ENCODE results near the gene PYGB. TPM values are rescaled to one million over a fixed set of nuclear protein-coding genes. Genes with fewer than 3 reads are reported as not detected.
A peak's percentile ranks its signal among the peaks of the same experiment; 100 is the strongest.

PYGB gene
- total and polyA plus RNA-seq, 2 donors: 27.4 to 52.6 TPM

GRCh38 chr20:25336561-25337422 lies 88.9 kb downstream of the PYGB start:
- Histone ChIP-seq H3K27ac (ENCODE audit: low read depth in 1 of 2, low read length in 1 of 2) (no peak overlapping the region), H3K27me3 (ENCODE audit: control insufficient read depth in 2 of 2, insufficient read depth in 1 of 2, low read length in 1 of 2) (no peaks in the 10 kb centered on the region), H3K4me1 (ENCODE audit: control insufficient read depth in 2 of 2, insufficient read depth in 2 of 2, low read length in 2 of 2) (peaks cover 9 to 17% of the 10 kb centered on the region in 2 donors), H3K4me3 (ENCODE audit: low read length in 2 of 2) (no peak overlapping the region), H3K9me3 (ENCODE audit: control insufficient read depth in 2 of 2, insufficient read depth in 1 of 2, low read length in 1 of 2) (no peaks in the 10 kb centered on the region), H3K36me3 (ENCODE audit: control insufficient read depth in 2 of 2, insufficient read depth in 2 of 2, low read length in 1 of 2) (peaks cover 0 to 16% of the 10 kb centered on the region in 2 donors)
- DNase-seq (ENCODE audit: low read depth in 6 of 9, low spot score in 9 of 9): peak in 1 of 9 donors; percentile 40
- WGBS: 95% methylated on average over 17 of the region's 17 CpGs

GRCh38 chr20:25338112-25339023 lies 90.5 kb downstream of the PYGB start:
- 86% methylated on average over 11 of the region's 11 CpGs for WGBS
- no peak overlapping the region for H3K4me3 ChIP-seq (ENCODE audit: low read length in 2 of 2)
- H3K27ac ChIP-seq (ENCODE audit: low read depth in 1 of 2, low read length in 1 of 2): no peak overlapping the region
- H3K27me3 ChIP-seq (ENCODE audit: control insufficient read depth in 2 of 2, insufficient read depth in 1 of 2, low read length in 1 of 2): no peaks in the 10 kb centered on the region
- peaks cover 0 to 16% of the 10 kb centered on the region in 2 donors for H3K36me3 ChIP-seq (ENCODE audit: control insufficient read depth in 2 of 2, insufficient read depth in 2 of 2, low read length in 1 of 2)
- no peak for DNase-seq (ENCODE audit: low read depth in 6 of 9, low spot score in 9 of 9)
- H3K4me1 ChIP-seq (ENCODE audit: control insufficient read depth in 2 of 2, insufficient read depth in 2 of 2, low read length in 2 of 2): peaks cover 9 to 17% of the 10 kb centered on the region in 2 donors
- no peaks in the 10 kb centered on the region for H3K9me3 ChIP-seq (ENCODE audit: control insufficient read depth in 2 of 2, insufficient read depth in 1 of 2, low read length in 1 of 2)

- 97% methylated on average over 12 of the region's 12 CpGs for WGBS
- DNase-seq (ENCODE audit: low read depth in 6 of 9, low spot score in 9 of 9): no peak
Observed at GRCh38 chr20:25339608-25340007, 91.7 kb downstream of the PYGB start.

GRCh38 chr20:25340380-25340779 lies 92.5 kb downstream of the PYGB start:
- no peak for DNase-seq (ENCODE audit: low read depth in 6 of 9, low spot score in 9 of 9)
- peaks cover 0 to 16% of the 10 kb centered on the region in 2 donors for H3K36me3 ChIP-seq (ENCODE audit: control insufficient read depth in 2 of 2, insufficient read depth in 2 of 2, low read length in 1 of 2)
- no peak overlapping the region for H3K4me3 ChIP-seq (ENCODE audit: low read length in 2 of 2)
- WGBS: 93% methylated on average over 1 of the region's 1 CpG
- H3K9me3 ChIP-seq (ENCODE audit: control insufficient read depth in 2 of 2, insufficient read depth in 1 of 2, low read length in 1 of 2): no peaks in the 10 kb centered on the region
- H3K27me3 ChIP-seq (ENCODE audit: control insufficient read depth in 2 of 2, insufficient read depth in 1 of 2, low read length in 1 of 2): no peaks in the 10 kb centered on the region
- H3K27ac ChIP-seq (ENCODE audit: low read depth in 1 of 2, low read length in 1 of 2): no peak overlapping the region
- peaks cover 9 to 17% of the 10 kb centered on the region in 2 donors for H3K4me1 ChIP-seq (ENCODE audit: control insufficient read depth in 2 of 2, insufficient read depth in 2 of 2, low read length in 2 of 2)

More at GRCh38 chr20:25339608-25340007, 91.7 kb downstream of the PYGB start:
- peaks cover 0 to 16% of the 10 kb centered on the region in 2 donors for H3K36me3 ChIP-seq (ENCODE audit: control insufficient read depth in 2 of 2, insufficient read depth in 2 of 2, low read length in 1 of 2)
- H3K4me3 ChIP-seq (ENCODE audit: low read length in 2 of 2): no peak overlapping the region
- no peak overlapping the region for H3K27ac ChIP-seq (ENCODE audit: low read depth in 1 of 2, low read length in 1 of 2)
- peaks cover 9 to 17% of the 10 kb centered on the region in 2 donors for H3K4me1 ChIP-seq (ENCODE audit: control insufficient read depth in 2 of 2, insufficient read depth in 2 of 2, low read length in 2 of 2)
- H3K9me3 ChIP-seq (ENCODE audit: control insufficient read depth in 2 of 2, insufficient read depth in 1 of 2, low read length in 1 of 2): no peaks in the 10 kb centered on the region
- no peaks in the 10 kb centered on the region for H3K27me3 ChIP-seq (ENCODE audit: control insufficient read depth in 2 of 2, insufficient read depth in 1 of 2, low read length in 1 of 2)

- H3K27ac ChIP-seq (ENCODE audit: low read depth in 1 of 2, low read length in 1 of 2): peak overlapping the region in 1 of 2 donors; percentile 35
- H3K4me3 ChIP-seq (ENCODE audit: low read length in 2 of 2): no peak overlapping the region
- H3K27me3 ChIP-seq (ENCODE audit: control insufficient read depth in 2 of 2, insufficient read depth in 1 of 2, low read length in 1 of 2): no peaks in the 10 kb centered on the region
- peaks cover 0 to 14% of the 10 kb centered on the region in 2 donors for H3K36me3 ChIP-seq (ENCODE audit: control insufficient read depth in 2 of 2, insufficient read depth in 2 of 2, low read length in 1 of 2)
- 62% methylated on average over 9 of the region's 9 CpGs for WGBS
- H3K9me3 ChIP-seq (ENCODE audit: control insufficient read depth in 2 of 2, insufficient read depth in 1 of 2, low read length in 1 of 2): no peaks in the 10 kb centered on the region
- DNase-seq (ENCODE audit: low read depth in 6 of 9, low spot score in 9 of 9): peak in 8 of 9 donors; percentile 27 to 80 (median 52)
- H3K4me1 ChIP-seq (ENCODE audit: control insufficient read depth in 2 of 2, insufficient read depth in 2 of 2, low read length in 2 of 2): peaks cover 9 to 17% of the 10 kb centered on the region in 2 donors
Observed at GRCh38 chr20:25341716-25342680, 94.1 kb downstream of the PYGB start.

GRCh38 chr20:25344634-25345033 lies 96.7 kb downstream of the PYGB start:
- Histone ChIP-seq H3K4me3 (ENCODE audit: low read length in 2 of 2) (no peak overlapping the region), H3K27me3 (ENCODE audit: control insufficient read depth in 2 of 2, insufficient read depth in 1 of 2, low read length in 1 of 2) (no peaks in the 10 kb centered on the region), H3K9me3 (ENCODE audit: control insufficient read depth in 2 of 2, insufficient read depth in 1 of 2, low read length in 1 of 2) (no peaks in the 10 kb centered on the region), H3K4me1 (ENCODE audit: control insufficient read depth in 2 of 2, insufficient read depth in 2 of 2, low read length in 2 of 2) (peaks cover 9% of the 10 kb centered on the region in 2 donors), H3K27ac (ENCODE audit: low read depth in 1 of 2, low read length in 1 of 2) (no peak overlapping the region), H3K36me3 (ENCODE audit: control insufficient read depth in 2 of 2, insufficient read depth in 2 of 2, low read length in 1 of 2) (no peaks in the 10 kb centered on the region)
- no peak for DNase-seq (ENCODE audit: low read depth in 6 of 9, low spot score in 9 of 9)
- 94% methylated on average over 3 of the region's 3 CpGs for WGBS

- Histone ChIP-seq H3K36me3 (ENCODE audit: control insufficient read depth in 2 of 2, insufficient read depth in 2 of 2, low read length in 1 of 2) (no peaks in the 10 kb centered on the region), H3K9me3 (ENCODE audit: control insufficient read depth in 2 of 2, insufficient read depth in 1 of 2, low read length in 1 of 2) (no peaks in the 10 kb centered on the region), H3K4me3 (ENCODE audit: low read length in 2 of 2) (no peak overlapping the region), H3K27ac (ENCODE audit: low read depth in 1 of 2, low read length in 1 of 2) (no peak overlapping the region), H3K27me3 (ENCODE audit: control insufficient read depth in 2 of 2, insufficient read depth in 1 of 2, low read length in 1 of 2) (no peaks in the 10 kb centered on the region), H3K4me1 (ENCODE audit: control insufficient read depth in 2 of 2, insufficient read depth in 2 of 2, low read length in 2 of 2) (peaks cover 5 to 9% of the 10 kb centered on the region in 2 donors)
- 100% methylated on average over 1 of the region's 1 CpG for WGBS
- no peak for DNase-seq (ENCODE audit: low read depth in 6 of 9, low spot score in 9 of 9)
Observed at GRCh38 chr20:25345721-25346120, 97.8 kb downstream of the PYGB start.

GRCh38 chr20:25346349-25346748 lies 98.5 kb downstream of the PYGB start:
- Histone ChIP-seq H3K27me3 (ENCODE audit: control insufficient read depth in 2 of 2, insufficient read depth in 1 of 2, low read length in 1 of 2) (no peaks in the 10 kb centered on the region), H3K9me3 (ENCODE audit: control insufficient read depth in 2 of 2, insufficient read depth in 1 of 2, low read length in 1 of 2) (no peaks in the 10 kb centered on the region), H3K36me3 (ENCODE audit: control insufficient read depth in 2 of 2, insufficient read depth in 2 of 2, low read length in 1 of 2) (no peaks in the 10 kb centered on the region), H3K4me3 (ENCODE audit: low read length in 2 of 2) (no peak overlapping the region), H3K4me1 (ENCODE audit: control insufficient read depth in 2 of 2, insufficient read depth in 2 of 2, low read length in 2 of 2) (peaks cover 4% of the 10 kb centered on the region in 2 donors), H3K27ac (ENCODE audit: low read depth in 1 of 2, low read length in 1 of 2) (no peak overlapping the region)
- no peak for DNase-seq (ENCODE audit: low read depth in 6 of 9, low spot score in 9 of 9)
- WGBS: 98% methylated on average over 6 of the region's 6 CpGs

Data from thymus (tissue), 11 donors.